Measurements from ENCODE around the gene AUTS2. TPM values are rescaled to one million over a fixed set of nuclear protein-coding genes. Genes with fewer than 3 reads are reported as not detected.
"Not testable (repeated sequence)": the region's sequence is repeated elsewhere in the genome, so short reads cannot be mapped to it uniquely, and the experiment has no call there.

The AUTS2 gene
- total RNA-seq, 3 donors from 2014 or later = 31.2 to 67.6 (median 36.5) TPM

- Histone ChIP-seq H3K36me3 (ENCODE audit: low read depth) (no peaks in the 10 kb centered on the region), H3K4me3 (no peak overlapping the region), H3K4me1 (ENCODE audit: low read depth) (peaks cover 26% of the 10 kb centered on the region), H3K9me3 (no peaks in the 10 kb centered on the region)
- DNase-seq (no peak), ATAC-seq (no peak)
- TF ChIP-seq, protein P1, sequence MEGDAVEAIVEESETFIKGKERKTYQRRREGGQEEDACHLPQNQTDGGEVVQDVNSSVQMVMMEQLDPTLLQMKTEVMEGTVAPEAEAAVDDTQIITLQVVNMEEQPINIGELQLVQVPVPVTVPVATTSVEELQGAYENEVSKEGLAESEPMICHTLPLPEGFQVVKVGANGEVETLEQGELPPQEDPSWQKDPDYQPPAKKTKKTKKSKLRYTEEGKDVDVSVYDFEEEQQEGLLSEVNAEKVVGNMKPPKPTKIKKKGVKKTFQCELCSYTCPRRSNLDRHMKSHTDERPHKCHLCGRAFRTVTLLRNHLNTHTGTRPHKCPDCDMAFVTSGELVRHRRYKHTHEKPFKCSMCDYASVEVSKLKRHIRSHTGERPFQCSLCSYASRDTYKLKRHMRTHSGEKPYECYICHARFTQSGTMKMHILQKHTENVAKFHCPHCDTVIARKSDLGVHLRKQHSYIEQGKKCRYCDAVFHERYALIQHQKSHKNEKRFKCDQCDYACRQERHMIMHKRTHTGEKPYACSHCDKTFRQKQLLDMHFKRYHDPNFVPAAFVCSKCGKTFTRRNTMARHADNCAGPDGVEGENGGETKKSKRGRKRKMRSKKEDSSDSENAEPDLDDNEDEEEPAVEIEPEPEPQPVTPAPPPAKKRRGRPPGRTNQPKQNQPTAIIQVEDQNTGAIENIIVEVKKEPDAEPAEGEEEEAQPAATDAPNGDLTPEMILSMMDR (IDR thresholded peaks at IDR 0.05) = no peak
- intact Hi-C loops (cut with DNase I, micrococcal nuclease) = no loop called here
Observed at GRCh38 chr7:70592171-70592570, 993.9 kb downstream of the AUTS2 start.

DNA sequence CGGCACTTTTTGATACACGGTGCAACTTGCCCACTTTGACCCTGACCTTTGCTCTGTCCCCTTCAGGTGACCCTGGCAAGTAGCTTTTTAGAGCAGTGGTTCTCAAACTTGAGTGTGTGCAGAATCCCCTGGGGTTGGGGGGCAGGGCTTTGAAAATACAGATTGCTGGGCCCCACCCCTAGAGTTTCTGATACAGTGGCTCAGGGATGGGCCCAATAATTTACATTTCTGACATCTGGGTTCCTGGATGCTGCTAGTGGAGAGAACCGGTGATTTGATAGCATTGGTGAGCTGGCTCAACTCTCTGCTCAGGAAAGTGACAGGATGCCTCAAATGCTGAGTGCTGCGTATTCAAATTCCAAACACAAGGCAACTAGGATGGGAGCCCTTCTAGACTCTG lies 995.9 kb downstream of the AUTS2 start:
- TF ChIP-seq, protein P1 (IDR thresholded peaks at IDR 0.05) = no peak
- ATAC-seq = no peak
- intact Hi-C loops (cut with DNase I, micrococcal nuclease) = no loop called here
- no peak for DNase-seq
- peaks cover 12% of the 10 kb centered on the region for H3K4me1 ChIP-seq (ENCODE audit: low read depth)
- no peak overlapping the region for H3K4me3 ChIP-seq
- H3K9me3 ChIP-seq = no peaks in the 10 kb centered on the region
- no peaks in the 10 kb centered on the region for H3K36me3 ChIP-seq (ENCODE audit: low read depth)

DNA sequence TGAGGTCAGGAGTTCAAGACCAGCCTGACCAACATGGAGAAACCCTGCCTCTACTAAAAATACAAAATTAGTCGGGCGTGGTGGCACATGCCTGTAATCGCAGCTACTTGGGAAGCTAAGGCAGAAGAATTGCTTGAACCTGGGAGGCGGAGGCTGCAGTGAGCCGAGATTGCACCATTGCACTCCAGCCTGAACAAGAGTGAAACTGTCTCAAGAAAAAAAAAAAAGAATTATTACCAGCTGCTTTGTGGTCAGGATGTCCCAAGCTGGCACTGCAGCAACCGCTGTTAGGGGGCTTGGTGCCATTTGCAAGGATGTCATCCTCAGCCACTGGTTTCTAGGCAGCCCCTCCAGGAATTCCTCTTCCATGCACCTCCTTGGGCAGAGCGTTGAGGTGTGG lies 996.6 kb downstream of the AUTS2 start:
- peaks cover 16% of the 10 kb centered on the region for H3K4me1 ChIP-seq (ENCODE audit: low read depth)
- ATAC-seq; H3K9me3 ChIP-seq; H3K36me3 ChIP-seq (ENCODE audit: low read depth); H3K4me3 ChIP-seq; intact Hi-C loops (cut with DNase I, micrococcal nuclease); DNase-seq: not testable (repeated sequence)

- no peak for DNase-seq
- Histone ChIP-seq H3K4me1 (ENCODE audit: low read depth) (peaks cover 18% of the 10 kb centered on the region), H3K4me3 (no peak overlapping the region), H3K36me3 (ENCODE audit: low read depth) (no peaks in the 10 kb centered on the region), H3K9me3 (no peaks in the 10 kb centered on the region)
- intact Hi-C loops (cut with DNase I, micrococcal nuclease) = no loop called here
- TF ChIP-seq, protein P1 (IDR thresholded peaks at IDR 0.05) = no peak
- no peak for ATAC-seq
Observed at GRCh38 chr7:70595370-70595754, 997.1 kb downstream of the AUTS2 start.

DNA sequence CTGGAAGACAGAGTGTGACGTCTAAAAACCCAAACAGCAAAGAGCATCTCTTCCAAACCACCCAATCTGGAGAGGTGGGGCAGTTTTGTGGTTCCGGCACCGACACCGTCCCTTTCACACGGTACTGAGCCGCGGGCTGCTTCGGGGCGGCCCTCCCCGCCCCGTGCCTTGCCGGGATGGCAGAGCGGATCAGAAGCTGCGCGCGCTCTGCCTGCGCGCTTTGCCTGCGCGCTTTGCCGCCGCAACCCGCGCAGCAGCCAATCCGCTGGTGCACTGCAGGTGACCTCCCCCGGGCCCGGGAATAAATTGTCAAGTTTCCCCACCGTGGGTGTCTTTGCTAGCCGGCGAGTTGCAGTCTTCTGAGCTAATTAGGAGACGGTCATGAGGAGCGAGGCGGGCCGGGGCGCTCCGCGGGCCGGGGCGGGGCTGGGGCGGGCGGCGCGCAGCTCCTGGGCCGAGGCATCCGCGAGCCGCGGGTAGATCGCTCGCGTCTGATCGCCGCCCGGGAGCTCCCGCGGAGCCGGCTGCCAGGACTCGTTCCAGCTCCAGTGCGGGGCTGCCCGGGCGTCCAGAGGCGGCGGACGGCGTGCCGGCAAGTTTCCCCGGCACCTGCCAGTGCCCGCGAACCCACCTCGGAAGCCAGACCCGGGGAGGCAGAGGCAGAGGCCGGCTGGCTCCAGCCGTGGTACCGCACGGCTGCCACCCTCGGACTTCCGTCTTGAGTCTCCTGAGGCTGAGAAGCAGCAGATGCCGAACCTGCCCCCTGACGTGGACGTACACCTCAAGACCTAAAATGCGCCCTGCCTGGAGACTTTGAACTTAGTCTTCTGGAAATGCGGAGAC lies 997.7 kb downstream of the AUTS2 start:
- peak; percentile 61 to 73 (median 66) for DNase-seq
- peak; percentile 64 for ATAC-seq
- Histone ChIP-seq H3K36me3 (ENCODE audit: low read depth) (no peaks in the 10 kb centered on the region), H3K4me3 (no peak overlapping the region), H3K9me3 (no peaks in the 10 kb centered on the region), H3K4me1 (ENCODE audit: low read depth) (peaks cover 17% of the 10 kb centered on the region)
- intact Hi-C loops (cut with DNase I, micrococcal nuclease) = no loop called here
- TF ChIP-seq, protein P1 (IDR thresholded peaks at IDR 0.05) = no peak

DNA sequence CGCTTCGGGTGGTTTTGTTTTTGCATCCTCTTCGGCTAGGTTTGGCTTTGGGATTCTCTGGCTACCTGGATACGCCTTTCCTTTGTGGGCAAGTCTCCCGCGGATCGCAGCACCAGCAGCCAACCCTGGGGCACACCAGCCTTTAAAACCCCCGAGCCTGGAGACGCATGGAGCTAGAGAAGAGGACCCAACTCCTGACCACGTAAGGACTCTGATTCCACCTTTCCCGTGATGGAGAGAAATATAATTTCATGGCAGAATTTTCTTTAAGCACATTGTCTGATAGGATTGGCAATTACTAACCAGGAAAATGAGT lies 998.3 kb downstream of the AUTS2 start:
- H3K4me1 ChIP-seq (ENCODE audit: low read depth) = peaks cover 16% of the 10 kb centered on the region
- H3K9me3 ChIP-seq = no peaks in the 10 kb centered on the region
- DNase-seq (no peak), ATAC-seq (no peak)
- no peaks in the 10 kb centered on the region for H3K36me3 ChIP-seq (ENCODE audit: low read depth)
- TF ChIP-seq, protein P1 (IDR thresholded peaks at IDR 0.05) = no peak
- intact Hi-C loops (cut with DNase I, micrococcal nuclease) = no loop called here
- H3K4me3 ChIP-seq = no peak overlapping the region
